Ascending aorta (tissue), 2 donors: ENCODE measurements around the gene MAN2B2. TPM values are rescaled to one million over a fixed set of nuclear protein-coding genes. Genes with fewer than 3 reads are reported as not detected.

Source experiments
- DNase-seq, 2 donors: peaks; one replicate each; pipeline ENCODE4 v3.0.0-alpha.2; 2019; ENCODE audit warnings: low spot score in 2 of 2
- H3K27ac ChIP-seq, 2 donors: fragments of 200-600 bp; sonication (generic); one replicate each; pipeline ENCODE4 v1.5.1; 2016 to 2017; ENCODE audit warnings: mild to moderate bottlenecking in 1 of 2
- H3K27me3 ChIP-seq: fragments of 200-600 bp; sonication (generic); one replicate; pipeline ENCODE4 v1.5.1; 2017
- H3K36me3 ChIP-seq, 2 donors: fragments of 200-600 bp; sonication (generic); one replicate each; pipeline ENCODE4 v1.5.1; 2016
- H3K4me1 ChIP-seq, 2 donors: fragments of 200-600 bp; sonication (generic); one replicate each; pipeline ENCODE4 v1.5.1; 2016 to 2017; ENCODE audit warnings: mild to moderate bottlenecking in 1 of 2
- H3K4me3 ChIP-seq, 2 donors: fragments of 200-600 bp; sonication (generic); one replicate each; pipeline ENCODE4 v1.5.1; 2016 to 2017; ENCODE audit warnings: mild to moderate bottlenecking in 1 of 2
- H3K9me3 ChIP-seq, 2 donors: fragments of 200-600 bp; sonication (generic); one replicate each; pipeline ENCODE4 v1.5.1; 2016
- intact Hi-C: fragments of 100-400 bp; cut with DNase I; formaldehyde crosslinking; loops from one replicate; pipeline ENCODE4 v1.15.1; 2023
- total RNA-seq: library from RNA; depleted of rRNA; stranded (reverse); fragments of >200 nt; gene quantifications from one replicate; pipeline ENCODE4 v1.1.0, GENCODE V29; 2016
- TF ChIP-seq, protein P1 (sequence below), 3 experiments: fragments of 200-600 bp in 2 of 3; fragments of 450-650 bp in 1 of 3; sonication (generic) in 2 of 3; IDR thresholded peaks; one replicate each; pipeline ENCODE4 v1.5.1; 2016 to 2019; ENCODE audit warnings: antibody characterized with exemption in 3 of 3, mild to moderate bottlenecking in 1 of 3, moderate library complexity in 1 of 3

MAN2B2 gene
- total RNA-seq, 1 donor from 2014 or later, result 47.8 TPM

DNA sequence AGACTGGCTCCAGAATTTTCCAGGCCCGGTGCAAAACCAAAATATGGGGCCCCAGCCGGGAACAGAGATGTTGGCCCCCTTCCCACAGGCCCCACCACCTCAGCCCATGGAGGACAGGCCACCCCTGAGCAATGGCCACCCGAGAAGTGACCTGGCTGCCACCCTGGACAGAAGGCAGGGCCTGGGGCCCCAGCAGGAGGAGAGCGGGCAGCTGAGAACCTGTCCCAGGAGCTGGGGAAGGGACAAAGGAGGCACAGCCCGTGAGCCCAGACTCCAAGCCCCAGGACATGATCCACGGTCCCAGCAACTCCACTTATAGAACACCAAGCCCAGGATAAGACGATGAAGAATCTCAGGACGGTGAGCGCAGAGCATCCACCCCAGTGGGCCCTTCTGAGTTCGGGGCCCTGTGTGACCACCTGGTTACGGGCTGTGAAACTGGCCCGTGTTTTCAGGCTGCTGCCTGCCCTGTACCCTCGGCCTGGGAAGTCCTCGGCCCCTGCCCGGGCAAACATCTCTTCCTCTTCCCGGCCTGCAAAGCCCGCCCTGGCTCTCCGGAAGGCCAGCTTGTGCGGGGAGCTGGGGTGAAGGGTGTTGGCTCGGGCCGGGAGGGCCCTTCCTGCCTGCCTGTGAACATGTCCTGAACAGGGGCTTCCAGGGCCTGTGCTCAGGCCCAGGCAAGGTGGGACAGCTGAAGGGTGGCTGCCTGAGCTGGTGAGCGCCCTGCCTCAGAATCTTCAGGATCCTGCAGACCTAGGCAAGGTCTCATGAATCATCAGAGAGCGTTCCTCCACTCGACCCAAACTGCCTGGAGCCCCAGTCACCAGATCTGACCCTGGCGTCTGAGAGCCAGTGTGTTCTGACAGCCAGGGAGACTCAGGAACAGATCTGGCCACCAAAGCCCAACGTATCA, 47.0 kb upstream of the MAN2B2 start:
- no peak overlapping the region for H3K27ac ChIP-seq
- intact Hi-C loops, result no loop called here
- no peaks in the 10 kb centered on the region for H3K27me3 ChIP-seq
- TF ChIP-seq, protein P1, sequence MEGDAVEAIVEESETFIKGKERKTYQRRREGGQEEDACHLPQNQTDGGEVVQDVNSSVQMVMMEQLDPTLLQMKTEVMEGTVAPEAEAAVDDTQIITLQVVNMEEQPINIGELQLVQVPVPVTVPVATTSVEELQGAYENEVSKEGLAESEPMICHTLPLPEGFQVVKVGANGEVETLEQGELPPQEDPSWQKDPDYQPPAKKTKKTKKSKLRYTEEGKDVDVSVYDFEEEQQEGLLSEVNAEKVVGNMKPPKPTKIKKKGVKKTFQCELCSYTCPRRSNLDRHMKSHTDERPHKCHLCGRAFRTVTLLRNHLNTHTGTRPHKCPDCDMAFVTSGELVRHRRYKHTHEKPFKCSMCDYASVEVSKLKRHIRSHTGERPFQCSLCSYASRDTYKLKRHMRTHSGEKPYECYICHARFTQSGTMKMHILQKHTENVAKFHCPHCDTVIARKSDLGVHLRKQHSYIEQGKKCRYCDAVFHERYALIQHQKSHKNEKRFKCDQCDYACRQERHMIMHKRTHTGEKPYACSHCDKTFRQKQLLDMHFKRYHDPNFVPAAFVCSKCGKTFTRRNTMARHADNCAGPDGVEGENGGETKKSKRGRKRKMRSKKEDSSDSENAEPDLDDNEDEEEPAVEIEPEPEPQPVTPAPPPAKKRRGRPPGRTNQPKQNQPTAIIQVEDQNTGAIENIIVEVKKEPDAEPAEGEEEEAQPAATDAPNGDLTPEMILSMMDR (IDR thresholded peaks at IDR 0.05), result no peak
- no peaks in the 10 kb centered on the region for H3K36me3 ChIP-seq
- no peaks in the 10 kb centered on the region for H3K9me3 ChIP-seq
- no peak overlapping the region for H3K4me3 ChIP-seq
- H3K4me1 ChIP-seq, result no peaks in the 10 kb centered on the region
- no peak for DNase-seq

GRCh38 chr4:6529021-6529420, 46.0 kb upstream of the MAN2B2 start:
- TF ChIP-seq, protein P1 (IDR thresholded peaks at IDR 0.05), result no peak
- intact Hi-C loops, result no loop called here
- no peaks in the 10 kb centered on the region for H3K4me1 ChIP-seq
- no peak for DNase-seq
- no peaks in the 10 kb centered on the region for H3K9me3 ChIP-seq
- H3K4me3 ChIP-seq, result no peak overlapping the region
- no peaks in the 10 kb centered on the region for H3K36me3 ChIP-seq
- H3K27ac ChIP-seq, result no peak overlapping the region
- no peaks in the 10 kb centered on the region for H3K27me3 ChIP-seq

DNA sequence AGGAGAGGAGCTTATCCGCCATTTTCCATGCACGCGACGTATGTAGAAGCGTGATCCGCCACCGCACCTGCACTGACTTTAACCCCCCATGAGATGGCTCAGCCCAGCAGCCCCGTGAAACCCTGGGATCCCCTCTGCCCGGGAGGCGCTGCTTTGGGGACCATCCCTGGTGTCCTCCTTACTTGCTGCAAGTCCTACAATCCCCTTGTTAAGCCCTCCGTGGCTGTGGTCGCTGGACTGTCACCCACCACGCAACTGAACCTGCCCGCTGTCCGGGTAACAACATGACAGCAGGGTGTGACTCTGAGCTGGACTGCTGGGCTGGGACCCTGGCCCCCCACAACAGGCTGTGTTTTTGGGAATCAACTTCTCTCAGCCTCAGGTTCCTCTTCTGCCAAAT, 44.7 kb upstream of the MAN2B2 start:
- Histone ChIP-seq H3K4me3 (no peak overlapping the region), H3K4me1 (no peaks in the 10 kb centered on the region), H3K27me3 (no peaks in the 10 kb centered on the region), H3K36me3 (no peaks in the 10 kb centered on the region), H3K9me3 (no peaks in the 10 kb centered on the region), H3K27ac (no peak overlapping the region)
- TF ChIP-seq, protein P1 (IDR thresholded peaks at IDR 0.05), result no peak
- intact Hi-C loops, result no loop called here
- DNase-seq, result no peak

DNA sequence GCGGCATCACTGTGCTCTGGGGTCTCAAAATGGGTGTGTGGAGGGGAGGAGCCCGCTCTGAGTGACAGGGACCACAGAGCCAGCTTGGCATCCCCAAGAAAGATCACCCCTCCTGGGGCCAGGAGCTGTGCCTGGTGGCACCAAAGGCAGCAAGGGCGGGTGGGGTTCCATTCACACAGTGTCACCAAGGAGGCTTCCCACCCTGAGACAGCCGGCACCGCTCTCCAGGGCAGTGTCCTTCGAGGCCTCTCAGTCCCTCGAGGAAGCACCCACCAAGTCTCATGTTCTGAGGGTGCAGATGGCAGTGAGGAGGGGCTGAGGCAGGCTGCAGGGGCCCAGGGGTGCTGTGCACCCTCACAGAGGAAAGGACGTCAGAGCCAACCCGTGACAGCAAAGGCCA, 44.0 kb upstream of the MAN2B2 start:
- H3K4me3 ChIP-seq, result no peak overlapping the region
- H3K4me1 ChIP-seq, result no peaks in the 10 kb centered on the region
- H3K36me3 ChIP-seq, result no peaks in the 10 kb centered on the region
- no peaks in the 10 kb centered on the region for H3K9me3 ChIP-seq
- intact Hi-C loops, result no loop called here
- DNase-seq, result no peak
- H3K27ac ChIP-seq, result no peak overlapping the region
- H3K27me3 ChIP-seq, result no peaks in the 10 kb centered on the region
- TF ChIP-seq, protein P1 (IDR thresholded peaks at IDR 0.05), result no peak

DNA sequence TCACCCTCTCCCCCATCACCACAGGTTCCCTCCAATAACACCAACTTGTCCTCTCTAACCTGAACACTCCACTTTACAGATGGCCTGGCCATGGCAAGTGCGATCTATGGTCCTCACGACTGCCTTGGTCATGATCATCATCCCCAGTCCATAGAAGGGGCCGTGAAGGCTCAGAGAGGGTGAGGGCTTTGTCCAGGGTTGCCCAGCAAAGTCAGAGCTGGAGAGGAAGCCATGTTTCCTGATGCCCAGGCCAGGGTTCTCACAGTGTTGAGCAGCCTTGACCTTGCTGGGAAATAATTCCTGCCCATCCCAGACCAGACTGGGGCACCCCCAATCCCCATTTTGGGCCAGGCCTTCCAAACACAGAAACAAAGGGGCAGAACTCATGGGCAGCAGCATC, 42.9 kb upstream of the MAN2B2 start:
- intact Hi-C loops, result no loop called here
- Histone ChIP-seq H3K36me3 (no peaks in the 10 kb centered on the region), H3K27ac (no peak overlapping the region), H3K4me1 (no peaks in the 10 kb centered on the region), H3K4me3 (no peak overlapping the region), H3K9me3 (no peaks in the 10 kb centered on the region), H3K27me3 (no peaks in the 10 kb centered on the region)
- DNase-seq, result no peak
- TF ChIP-seq, protein P1 (IDR thresholded peaks at IDR 0.05), result no peak
